HepG2 (cell line): ENCODE measurements around the gene CGREF1. TPM values are rescaled to one million over a fixed set of nuclear protein-coding genes. Genes with fewer than 3 reads are reported as not detected.

Experiments used
- ASH2L ChIP-seq: fragments of 300-600, 200-600 bp; sonication (generic); IDR thresholded peaks from 2 replicates; pipeline ENCODE4 v1.7.0; 2017; ENCODE audit warnings: low read depth, mild to moderate bottlenecking, moderate library complexity, mixed read lengths, low read length; ENCODE audit not compliant: insufficient read length
- BRF2 ChIP-seq: sonication (generic); formaldehyde crosslinking; IDR thresholded peaks from 2 replicates; pipeline ENCODE4 v1.8.1; 2022; ENCODE audit warnings: mild to moderate bottlenecking, missing genetic modification reagents
- CENPBD1 ChIP-seq: sonication (generic); formaldehyde crosslinking; IDR thresholded peaks from 2 replicates; pipeline ENCODE4 v1.8.0; 2022; ENCODE audit warnings: missing genetic modification reagents, low read depth, mild to moderate bottlenecking, borderline replicate concordance
- HES4 ChIP-seq: sonication (generic); formaldehyde crosslinking; IDR thresholded peaks from 2 replicates; pipeline ENCODE4 v1.9.0; 2021; ENCODE audit warnings: mild to moderate bottlenecking, missing genetic modification reagents, borderline replicate concordance
- IRX3 ChIP-seq: sonication (generic); formaldehyde crosslinking; IDR thresholded peaks from 2 replicates; pipeline ENCODE4 v1.8.1; 2023; ENCODE audit warnings: mild to moderate bottlenecking, low read depth, missing genetic modification reagents, borderline replicate concordance
- PAF1 ChIP-seq: IDR thresholded peaks from 2 replicates; pipeline ENCODE4 v1.6.1; 2016; ENCODE audit warnings: missing genetic modification reagents, missing compliant biosample characterization
- RCOR2 ChIP-seq: IDR thresholded peaks from 2 replicates; pipeline ENCODE4 v1.6.1; 2016; ENCODE audit warnings: missing biosample characterization, missing genetic modification reagents
- TIGD3 ChIP-seq: sonication (generic); formaldehyde crosslinking; IDR thresholded peaks from 2 replicates; pipeline ENCODE4 v1.5.1; 2020; ENCODE audit warnings: mild to moderate bottlenecking, missing genetic modification reagents, borderline replicate concordance
- ZBTB34 ChIP-seq: sonication (generic); formaldehyde crosslinking; IDR thresholded peaks from 2 replicates; pipeline ENCODE4 v1.8.0; 2022; ENCODE audit warnings: mild to moderate bottlenecking, missing genetic modification reagents
- ZBTB38 ChIP-seq: sonication (generic); formaldehyde crosslinking; IDR thresholded peaks from 2 replicates; pipeline ENCODE4 v1.5.1; 2020; ENCODE audit warnings: mild to moderate bottlenecking, missing genetic modification reagents
- ZBTB8A ChIP-seq: sonication (generic); formaldehyde crosslinking; IDR thresholded peaks from 2 replicates; pipeline ENCODE4 v1.4.0; 2020; ENCODE audit warnings: mild to moderate bottlenecking, low read depth, missing genetic modification reagents, borderline replicate concordance
- ZFAT ChIP-seq: sonication (generic); formaldehyde crosslinking; conservative IDR thresholded peaks from 2 replicates; pipeline ENCODE4 v1.8.1; 2023; ENCODE audit warnings: missing genetic modification reagents, inconsistent platforms
- ZNF354B ChIP-seq: sonication (generic); formaldehyde crosslinking; IDR thresholded peaks from 2 replicates; pipeline ENCODE4 v1.8.0; 2022; ENCODE audit warnings: mild to moderate bottlenecking, missing genetic modification reagents
- ZNF432 ChIP-seq: sonication (generic); formaldehyde crosslinking; IDR thresholded peaks from 2 replicates; pipeline ENCODE4 v1.5.0; 2020; ENCODE audit warnings: missing genetic modification reagents, mild to moderate bottlenecking, borderline replicate concordance
- ZNF451 ChIP-seq: sonication (generic); formaldehyde crosslinking; IDR thresholded peaks from 2 replicates; pipeline ENCODE4 v1.5.0; 2020; ENCODE audit warnings: mild to moderate bottlenecking, missing genetic modification reagents
- ZNF501 ChIP-seq: sonication (generic); formaldehyde crosslinking; IDR thresholded peaks from 2 replicates; pipeline ENCODE4 v1.5.1; 2020; ENCODE audit warnings: mild to moderate bottlenecking, moderate library complexity, missing genetic modification reagents
- ZNF550 ChIP-seq: sonication (generic); formaldehyde crosslinking; IDR thresholded peaks from 2 replicates; pipeline ENCODE4 v1.4.0; 2020; ENCODE audit warnings: mild to moderate bottlenecking, missing genetic modification reagents, borderline replicate concordance
- ZNF564 ChIP-seq: sonication (generic); formaldehyde crosslinking; IDR thresholded peaks from 2 replicates; pipeline ENCODE4 v1.8.1; 2023; ENCODE audit warnings: mild to moderate bottlenecking, missing genetic modification reagents
- ZNF567 ChIP-seq: sonication (generic); formaldehyde crosslinking; IDR thresholded peaks from 2 replicates; pipeline ENCODE4 v1.8.1; 2023; ENCODE audit warnings: mild to moderate bottlenecking, missing genetic modification reagents, borderline replicate concordance
- polyA plus RNA-seq, 8 experiments: library from polyadenylated mRNA; depleted of rRNA in 3 of 8; stranded (reverse) in 7 of 8; unstranded in 1 of 8; fragments of >200 nt; fragmentation: Illumina TruSeq in 4 of 8; extraction: Trizol in 4 of 8; gene quantifications; 2 replicates each; pipeline versions ENCODE4 v1.2.1 to v1.2.3, GENCODE V29; 2011 to 2016; ENCODE audit warnings: low read depth in 4 of 8, missing spikeins in 1 of 8, mixed read lengths in 1 of 8; ENCODE audit not compliant: insufficient read depth in 1 of 8
- total RNA-seq, 5 experiments: library from RNA; depleted of rRNA; stranded (reverse); fragments of >200 nt; fragmentation: Illumina TruSeq; extraction: Trizol; gene quantifications; 2 replicates each; pipeline ENCODE4 v1.2.3, GENCODE V29; 2016; ENCODE audit warnings: low read depth in 1 of 5
- TF ChIP-seq, protein P1 (sequence below): sonication (generic); formaldehyde crosslinking; IDR thresholded peaks from 2 replicates; pipeline ENCODE4 v1.5.1; 2020; ENCODE audit warnings: mild to moderate bottlenecking, missing genetic modification reagents, moderate library complexity

The CGREF1 gene
- total and polyA plus RNA-seq, 2 of the 13 experiments (the other 11 are each of a cell fraction or from before 2014, with no cell fraction given), result 13.9 to 23.4 TPM

DNA sequence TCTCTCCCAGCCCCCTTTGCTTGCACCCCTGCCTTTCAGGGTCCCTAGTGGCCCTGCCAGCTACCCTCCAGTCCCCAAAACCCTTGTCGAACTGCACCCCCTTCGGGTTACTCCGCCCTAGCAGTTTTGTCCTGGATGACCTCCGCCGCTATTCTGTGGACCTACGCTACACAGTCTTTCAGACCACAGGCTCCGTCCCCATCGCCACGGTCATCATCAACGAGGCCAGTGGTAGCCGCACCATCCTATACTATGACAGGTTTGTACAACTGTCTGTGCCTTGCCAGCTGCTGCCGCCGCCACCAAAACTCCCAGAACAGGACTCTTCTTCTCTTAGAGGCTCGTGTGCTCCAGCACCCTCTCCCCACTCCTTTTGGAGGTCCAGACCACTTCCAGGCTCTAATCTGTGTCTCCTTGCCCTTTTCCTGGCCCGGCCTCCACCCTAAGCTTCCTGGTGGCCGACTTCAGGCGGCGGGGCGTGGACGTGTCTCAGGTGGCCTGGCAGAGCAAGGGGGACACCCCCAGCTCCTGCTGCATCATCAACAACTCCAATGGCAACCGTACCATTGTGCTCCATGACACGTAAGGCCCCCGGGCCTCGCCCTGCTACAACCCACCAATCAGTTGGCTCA is 24.5 kb downstream of the CGREF1 start (continued):
- TF ChIP-seq BRF2 (CRISPR knock-in tag) (0 out of 2 replicates have a peak, but pooled peaks have one; percentile 28), TIGD3 (no peak; the same call in 1 of the 2 replicates), ZFAT (CRISPR knock-in tag) (no peak), ZNF567 (CRISPR knock-in tag) (0 out of 2 replicates have a peak, but pooled peaks have one; percentile 18), ASH2L (peak; percentile 2), PAF1 (CRISPR knock-in tag) (0 out of 2 replicates have a peak, but pooled peaks have one; percentile 10), HES4 (CRISPR knock-in tag) (peak; percentile 2; the same call in 1 of the 2 replicates), IRX3 (CRISPR knock-in tag) (0 out of 2 replicates have a peak, but pooled peaks have one; percentile 92), ZNF550 (CRISPR knock-in tag) (peak; percentile 12; the same call in 1 of the 2 replicates), CENPBD1 (CRISPR knock-in tag) (0 out of 2 replicates have a peak, but pooled peaks have one; percentile 59), RCOR2 (no peak), ZNF432 (CRISPR knock-in tag) (no peak), ZBTB34 (CRISPR knock-in tag) (0 out of 2 replicates have a peak, but pooled peaks have one; percentile 14), ZNF564 (CRISPR knock-in tag) (0 out of 2 replicates have a peak, but pooled peaks have one; percentile 21), ZBTB38 (CRISPR knock-in tag) (peak; percentile 95), ZBTB8A (no peak), ZNF451 (CRISPR knock-in tag) (no peak), ZNF354B (CRISPR knock-in tag) (peak; percentile 29; the same call in 1 of the 2 replicates), ZNF501 (CRISPR knock-in tag) (0 out of 2 replicates have a peak, but pooled peaks have one; percentile 6)
- TF ChIP-seq, protein P1, sequence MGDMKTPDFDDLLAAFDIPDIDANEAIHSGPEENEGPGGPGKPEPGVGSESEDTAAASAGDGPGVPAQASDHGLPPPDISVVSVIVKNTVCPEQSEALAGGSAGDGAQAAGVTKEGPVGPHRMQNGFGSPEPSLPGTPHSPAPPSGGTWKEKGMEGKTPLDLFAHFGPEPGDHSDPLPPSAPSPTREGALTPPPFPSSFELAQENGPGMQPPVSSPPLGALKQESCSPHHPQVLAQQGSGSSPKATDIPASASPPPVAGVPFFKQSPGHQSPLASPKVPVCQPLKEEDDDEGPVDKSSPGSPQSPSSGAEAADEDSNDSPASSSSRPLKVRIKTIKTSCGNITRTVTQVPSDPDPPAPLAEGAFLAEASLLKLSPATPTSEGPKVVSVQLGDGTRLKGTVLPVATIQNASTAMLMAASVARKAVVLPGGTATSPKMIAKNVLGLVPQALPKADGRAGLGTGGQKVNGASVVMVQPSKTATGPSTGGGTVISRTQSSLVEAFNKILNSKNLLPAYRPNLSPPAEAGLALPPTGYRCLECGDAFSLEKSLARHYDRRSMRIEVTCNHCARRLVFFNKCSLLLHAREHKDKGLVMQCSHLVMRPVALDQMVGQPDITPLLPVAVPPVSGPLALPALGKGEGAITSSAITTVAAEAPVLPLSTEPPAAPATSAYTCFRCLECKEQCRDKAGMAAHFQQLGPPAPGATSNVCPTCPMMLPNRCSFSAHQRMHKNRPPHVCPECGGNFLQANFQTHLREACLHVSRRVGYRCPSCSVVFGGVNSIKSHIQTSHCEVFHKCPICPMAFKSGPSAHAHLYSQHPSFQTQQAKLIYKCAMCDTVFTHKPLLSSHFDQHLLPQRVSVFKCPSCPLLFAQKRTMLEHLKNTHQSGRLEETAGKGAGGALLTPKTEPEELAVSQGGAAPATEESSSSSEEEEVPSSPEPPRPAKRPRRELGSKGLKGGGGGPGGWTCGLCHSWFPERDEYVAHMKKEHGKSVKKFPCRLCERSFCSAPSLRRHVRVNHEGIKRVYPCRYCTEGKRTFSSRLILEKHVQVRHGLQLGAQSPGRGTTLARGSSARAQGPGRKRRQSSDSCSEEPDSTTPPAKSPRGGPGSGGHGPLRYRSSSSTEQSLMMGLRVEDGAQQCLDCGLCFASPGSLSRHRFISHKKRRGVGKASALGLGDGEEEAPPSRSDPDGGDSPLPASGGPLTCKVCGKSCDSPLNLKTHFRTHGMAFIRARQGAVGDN (CRISPR knock-in tag), result peak; percentile 75
